HAP-1 (cell line): ENCODE results near the gene CTCFL.
"Not testable (repeated sequence)": the region's sequence is repeated elsewhere in the genome, so short reads cannot be mapped to it uniquely, and the experiment has no call there.

Experiments used
- DNase-seq, 2 experiments: peaks; one replicate each; pipeline ENCODE4 v3.0.0-alpha.2; 2016 to 2020; ENCODE audit warnings: low spot score in 2 of 2
- H3K27me3 ChIP-seq: fragments of 250-450 bp; sonication (Bioruptor Pico); 2 replicates; pipeline ENCODE4 v1.5.1; 2020; ENCODE audit warnings: low read depth, mild to moderate bottlenecking, moderate library complexity
- H3K36me3 ChIP-seq: fragments of 250-450 bp; sonication (Bioruptor Pico); replicated peaks from 2 replicates; pipeline ENCODE4 v1.5.1; 2020; ENCODE audit warnings: mild to moderate bottlenecking
- H3K4me1 ChIP-seq: fragments of 250-450 bp; sonication (Bioruptor Pico); 2 replicates; pipeline ENCODE4 v1.5.1; 2020; ENCODE audit warnings: mild to moderate bottlenecking
- H3K4me3 ChIP-seq: fragments of 250-450 bp; sonication (Bioruptor Pico); 2 replicates; pipeline ENCODE4 v1.5.1; 2020; ENCODE audit warnings: mild to moderate bottlenecking, moderate library complexity
- H3K9me3 ChIP-seq: fragments of 250-450 bp; sonication (Bioruptor Pico); 2 replicates; pipeline ENCODE4 v1.5.1; 2020; ENCODE audit warnings: mild to moderate bottlenecking, moderate library complexity
- in situ Hi-C: fragments of 300-500 bp; cut with MboI; formaldehyde crosslinking; loops from 3 replicates; pipeline ENCODE4 v1.14.3; 2020; ENCODE audit warnings: low sequenced_read_pairs, inconsistent platforms, mixed read lengths

CTCFL gene

GRCh38 chr20:57500962-57501361 is 24.0 kb downstream of the CTCFL start:
- Histone ChIP-seq H3K4me3 (no peak overlapping the region), H3K36me3 (no peaks in the 10 kb centered on the region), H3K4me1 (no peaks in the 10 kb centered on the region), H3K27me3 (peaks cover 8% of the 10 kb centered on the region), H3K9me3 (no peaks in the 10 kb centered on the region; the same call in 1 of the 2 replicates)
- in situ Hi-C loops, result no loop called here
- no peak for DNase-seq

- H3K4me3 ChIP-seq, result no peak overlapping the region
- in situ Hi-C loops, result no loop called here
- H3K4me1 ChIP-seq, result no peaks in the 10 kb centered on the region
- no peaks in the 10 kb centered on the region for H3K36me3 ChIP-seq
- DNase-seq, result no peak
- H3K9me3 ChIP-seq, result no peaks in the 10 kb centered on the region; the same call in 1 of the 2 replicates
- H3K27me3 ChIP-seq, result peaks cover 8% of the 10 kb centered on the region
Observed at GRCh38 chr20:57500235-57500634, 24.7 kb downstream of the CTCFL start.

GRCh38 chr20:57499676-57500075 is 25.3 kb downstream of the CTCFL start:
- Histone ChIP-seq H3K9me3 (no peaks in the 10 kb centered on the region; the same call in 1 of the 2 replicates), H3K4me3 (no peak overlapping the region), H3K27me3 (peaks cover 8% of the 10 kb centered on the region), H3K4me1 (peaks cover under 1% of the 10 kb centered on the region), H3K36me3 (no peaks in the 10 kb centered on the region)
- in situ Hi-C loops, result loop anchor here (5.0 to 25.0 kb wide), 2 partner anchors 112 to 412 kb away; no protein-coding TSS in a partner anchor
- DNase-seq, result no peak

- Histone ChIP-seq H3K4me1 (peaks cover 3% of the 10 kb centered on the region), H3K4me3 (no peak overlapping the region), H3K9me3 (no peaks in the 10 kb centered on the region; the same call in 1 of the 2 replicates), H3K36me3 (no peaks in the 10 kb centered on the region), H3K27me3 (peaks cover 8% of the 10 kb centered on the region)
- peak in 1 of 2 experiments; percentile 48 for DNase-seq
- in situ Hi-C loops, result loop anchor here (5.0 to 25.0 kb wide), 2 partner anchors 111 to 411 kb away; no protein-coding TSS in a partner anchor
Observed at GRCh38 chr20:57498425-57499400, 26.2 kb downstream of the CTCFL start.

- Histone ChIP-seq H3K27me3 (peaks cover 8% of the 10 kb centered on the region), H3K4me3 (no peak overlapping the region), H3K9me3 (no peaks in the 10 kb centered on the region; the same call in 1 of the 2 replicates), H3K36me3 (no peaks in the 10 kb centered on the region), H3K4me1 (peaks cover 11% of the 10 kb centered on the region)
- no peak for DNase-seq
- in situ Hi-C loops, result loop anchor here (5.0 to 25.0 kb wide), 2 partner anchors 109 to 409 kb away; no protein-coding TSS in a partner anchor
Observed at GRCh38 chr20:57496592-57496991, 28.3 kb downstream of the CTCFL start.

- Histone ChIP-seq H3K9me3 (no peaks in the 10 kb centered on the region; the same call in 1 of the 2 replicates), H3K4me1 (peaks cover 16% of the 10 kb centered on the region), H3K27me3 (peaks cover 8% of the 10 kb centered on the region), H3K4me3 (no peak overlapping the region), H3K36me3 (no peaks in the 10 kb centered on the region)
- DNase-seq, result no peak
- in situ Hi-C loops, result loop anchor here (5.0 to 25.0 kb wide), 2 partner anchors 109 to 409 kb away; no protein-coding TSS in a partner anchor
Observed at GRCh38 chr20:57495978-57496377, 29.0 kb downstream of the CTCFL start.

- in situ Hi-C loops, result loop anchor here (25.0 kb wide), 1 partner anchor 406 kb away; no protein-coding TSS in a partner anchor
- H3K27me3 ChIP-seq, result peaks cover 3% of the 10 kb centered on the region
- H3K36me3 ChIP-seq, result no peaks in the 10 kb centered on the region
- peaks cover 16% of the 10 kb centered on the region for H3K4me1 ChIP-seq
- H3K9me3 ChIP-seq, result no peaks in the 10 kb centered on the region; the same call in 1 of the 2 replicates
- DNase-seq, result no peak
- H3K4me3 ChIP-seq, result no peak overlapping the region
Observed at GRCh38 chr20:57493091-57493615, 31.8 kb downstream of the CTCFL start.

- no peak for DNase-seq
- H3K36me3 ChIP-seq, result no peaks in the 10 kb centered on the region
- in situ Hi-C loops, result loop anchor here (25.0 kb wide), 1 partner anchor 404 kb away; no protein-coding TSS in a partner anchor
- 0 out of 2 replicates have a peak, but pooled peaks cover 3% of the 10 kb centered on the region for H3K27me3 ChIP-seq
- no peaks in the 10 kb centered on the region; the same call in 1 of the 2 replicates for H3K9me3 ChIP-seq
- H3K4me1 ChIP-seq, result peaks cover 16% of the 10 kb centered on the region
- H3K4me3 ChIP-seq, result no peak overlapping the region
Observed at GRCh38 chr20:57491373-57491772, 33.6 kb downstream of the CTCFL start.

- not testable (repeated sequence) for H3K27me3 ChIP-seq, H3K4me3 ChIP-seq, H3K9me3 ChIP-seq, H3K36me3 ChIP-seq, DNase-seq
- H3K4me1 ChIP-seq, result peaks cover 13% of the 10 kb centered on the region
- in situ Hi-C loops, result loop anchor here (25.0 kb wide), 1 partner anchor 401 kb away; no protein-coding TSS in a partner anchor
Observed at GRCh38 chr20:57488277-57488676, 36.7 kb downstream of the CTCFL start.

GRCh38 chr20:57485770-57486169 is 39.2 kb downstream of the CTCFL start:
- Histone ChIP-seq H3K4me1 (no peaks in the 10 kb centered on the region), H3K9me3 (no peaks in the 10 kb centered on the region), H3K27me3 (0 out of 2 replicates have a peak, but pooled peaks cover 3% of the 10 kb centered on the region), H3K4me3 (no peak overlapping the region), H3K36me3 (no peaks in the 10 kb centered on the region)
- in situ Hi-C loops, result loop anchor here (25.0 kb wide), 1 partner anchor 398 kb away; no protein-coding TSS in a partner anchor
- no peak for DNase-seq

- H3K36me3 ChIP-seq, result no peaks in the 10 kb centered on the region
- no peak for DNase-seq
- no peaks in the 10 kb centered on the region for H3K4me1 ChIP-seq
- in situ Hi-C loops, result loop anchor here (25.0 kb wide), 1 partner anchor 397 kb away; no protein-coding TSS in a partner anchor
- 0 out of 2 replicates have a peak, but pooled peaks cover 3% of the 10 kb centered on the region for H3K27me3 ChIP-seq
- H3K9me3 ChIP-seq, result no peaks in the 10 kb centered on the region
- no peak overlapping the region for H3K4me3 ChIP-seq
Observed at GRCh38 chr20:57484772-57485171, 40.2 kb downstream of the CTCFL start.

GRCh38 chr20:57483287-57484050 is 41.5 kb downstream of the CTCFL start:
- DNase-seq, result no peak
- Histone ChIP-seq H3K27me3 (0 out of 2 replicates have a peak, but pooled peaks cover 3% of the 10 kb centered on the region), H3K4me3 (no peak overlapping the region), H3K4me1 (no peaks in the 10 kb centered on the region), H3K9me3 (no peaks in the 10 kb centered on the region), H3K36me3 (no peaks in the 10 kb centered on the region)
- in situ Hi-C loops, result loop anchor here (25.0 kb wide), 1 partner anchor 396 kb away; no protein-coding TSS in a partner anchor

GRCh38 chr20:57482796-57483195 is 42.1 kb downstream of the CTCFL start:
- no peaks in the 10 kb centered on the region for H3K36me3 ChIP-seq
- H3K4me3 ChIP-seq, result no peak overlapping the region
- no peaks in the 10 kb centered on the region for H3K9me3 ChIP-seq
- no peaks in the 10 kb centered on the region for H3K4me1 ChIP-seq
- no peak for DNase-seq
- 0 out of 2 replicates have a peak, but pooled peaks cover 3% of the 10 kb centered on the region for H3K27me3 ChIP-seq
- in situ Hi-C loops, result loop anchor here (25.0 kb wide), 1 partner anchor 395 kb away; no protein-coding TSS in a partner anchor
